Activated CD4-positive, alpha-beta T cell treated with anti-CD3 and anti-CD28 coated beads, Interleukin-2, amount 50 U/mL, for 1 hour (primary cell): ENCODE data around the gene TMEM151A.
A peak's percentile ranks its signal among the peaks of the same experiment; 100 is the strongest.
"Not testable (repeated sequence)": the region's sequence is repeated elsewhere in the genome, so short reads cannot be mapped to it uniquely, and the experiment has no call there.

Source experiments
- DNase-seq: peaks from one replicate; pipeline ENCODE4 v3.0.0-alpha.2; 2020

Gene TMEM151A

DNA sequence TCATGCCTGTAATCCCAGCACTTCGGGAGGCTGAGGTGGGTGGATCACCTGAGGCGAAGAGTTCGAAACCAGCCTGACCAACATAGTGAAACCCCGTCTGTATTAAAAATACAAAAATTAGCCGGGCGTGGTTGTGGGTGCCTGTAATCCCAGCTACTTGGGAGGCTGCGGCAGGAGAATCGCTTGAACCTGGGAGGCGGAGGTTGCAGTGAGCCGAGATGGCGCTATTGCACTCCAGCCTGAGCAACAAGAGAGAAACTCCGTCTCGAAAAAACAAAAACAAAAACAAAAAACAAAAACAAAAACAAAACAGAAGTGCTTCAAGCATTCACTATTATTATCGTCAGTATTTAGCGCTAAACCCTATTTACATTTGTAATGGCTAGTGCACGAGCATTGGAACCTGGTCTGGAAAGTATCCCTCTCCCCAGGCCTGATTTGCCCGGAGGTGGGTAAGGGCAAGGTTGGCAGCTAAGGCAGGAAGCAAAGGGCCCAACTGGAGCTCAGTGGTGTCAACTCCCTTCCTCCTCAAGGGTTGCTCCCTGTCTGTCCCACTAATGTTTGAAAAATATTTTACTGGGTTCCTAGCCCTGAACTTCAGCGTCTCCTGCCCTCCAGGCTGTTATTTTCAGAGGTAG is 19.2 kb downstream of the TMEM151A start:
- DNase-seq = not testable (repeated sequence)

DNA sequence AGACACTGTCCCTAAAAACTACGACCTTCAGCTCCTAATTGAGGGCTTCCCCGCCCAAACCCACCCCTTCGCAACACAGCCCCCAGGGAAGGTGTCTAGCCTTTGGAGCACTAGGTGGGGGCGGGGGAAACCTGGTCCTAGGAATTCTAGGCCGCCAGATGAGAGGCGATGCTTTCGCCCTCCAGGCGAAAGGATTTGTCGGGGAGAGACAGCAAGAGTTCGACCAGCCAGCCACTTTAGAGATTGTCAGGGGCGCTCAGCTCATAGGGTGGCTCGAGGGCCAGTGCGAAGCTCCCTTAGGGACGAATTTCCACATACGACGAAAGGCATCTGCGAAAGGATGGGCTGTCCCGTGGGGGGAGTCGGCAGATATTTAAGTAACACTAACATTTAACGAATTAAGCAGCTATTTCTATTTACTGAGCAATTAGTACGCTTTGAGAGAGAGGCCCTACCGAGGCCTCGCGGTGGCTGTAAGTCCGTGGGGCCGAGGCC is 19.8 kb downstream of the TMEM151A start:
- no peak for DNase-seq

GRCh38 chr11:66311965-66312548 is 20.4 kb downstream of the TMEM151A start:
- DNase-seq = peak; percentile 93

GRCh38 chr11:66312549-66313320 is 21.0 kb downstream of the TMEM151A start:
- peak; percentile 100 for DNase-seq

DNA sequence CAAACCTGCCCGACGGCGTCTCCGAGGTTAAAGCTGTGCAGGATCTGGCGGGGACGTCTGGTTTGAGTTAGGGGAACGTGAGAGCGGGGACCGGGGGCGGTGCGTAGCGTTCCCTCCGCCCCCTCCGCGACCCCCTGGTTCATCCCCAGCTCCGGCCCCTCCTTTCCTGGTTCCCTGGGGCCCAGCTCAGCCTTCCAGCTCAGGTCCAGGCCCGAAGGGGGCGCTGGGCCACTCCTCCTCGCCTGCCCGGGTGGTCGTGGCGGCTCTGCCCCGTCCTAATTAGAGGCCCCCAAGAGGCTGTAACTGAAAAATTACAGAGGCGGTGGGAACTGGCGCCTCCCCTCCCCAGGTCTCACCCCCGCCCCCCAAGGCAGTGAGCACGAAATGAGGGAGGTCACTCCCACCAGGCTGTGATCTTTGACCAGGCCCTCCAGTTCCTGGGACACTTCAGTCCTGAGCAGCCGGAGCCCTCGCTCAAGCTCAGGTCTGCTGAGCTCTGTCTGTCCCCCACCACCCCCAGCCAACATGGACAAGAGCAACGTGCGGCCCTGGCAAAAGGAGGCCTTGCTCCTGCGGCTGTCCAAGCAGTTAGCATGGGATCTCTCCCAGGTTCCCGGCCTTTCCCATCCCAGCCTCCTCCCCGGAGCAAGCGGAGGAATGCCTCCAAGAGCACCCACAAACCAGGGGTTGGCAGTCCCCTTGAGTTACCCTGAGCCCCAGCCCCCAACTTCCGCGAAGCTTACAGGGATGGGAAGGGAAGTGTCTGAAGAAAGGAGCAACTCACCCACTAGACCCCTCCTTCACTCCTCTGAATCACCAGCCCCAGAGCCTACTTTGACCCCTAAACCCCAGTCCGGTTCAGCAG is 21.9 kb downstream of the TMEM151A start:
- DNase-seq = no peak

- no peak for DNase-seq
These were observed 22.4 kb downstream of the TMEM151A start for GRCh38 chr11:66314186-66314501.

- DNase-seq = no peak
These were observed 23.1 kb downstream of the TMEM151A start for GRCh38 chr11:66314561-66315497.

DNA sequence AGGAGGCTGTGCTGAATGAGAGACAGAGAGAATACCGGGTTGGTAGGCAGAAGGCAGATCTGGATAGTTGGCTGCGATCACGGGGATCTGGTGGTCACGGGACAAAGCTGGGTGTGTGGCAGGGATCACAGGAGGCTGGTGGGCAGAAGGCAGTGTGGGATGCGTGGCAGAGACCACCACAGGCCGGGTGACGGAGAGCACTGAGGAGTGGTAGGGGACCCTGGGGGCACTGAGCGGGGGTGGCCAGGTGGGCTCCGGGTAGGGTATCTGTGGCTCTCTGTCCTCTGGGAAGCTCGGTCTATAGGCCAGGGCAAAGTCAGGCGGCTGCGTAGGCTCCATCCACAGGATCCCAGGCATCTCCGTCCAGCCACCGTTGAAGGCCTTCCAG is 23.8 kb downstream of the TMEM151A start:
- no peak for DNase-seq

- DNase-seq = no peak
These were observed 24.5 kb downstream of the TMEM151A start for GRCh38 chr11:66315921-66316811.

DNA sequence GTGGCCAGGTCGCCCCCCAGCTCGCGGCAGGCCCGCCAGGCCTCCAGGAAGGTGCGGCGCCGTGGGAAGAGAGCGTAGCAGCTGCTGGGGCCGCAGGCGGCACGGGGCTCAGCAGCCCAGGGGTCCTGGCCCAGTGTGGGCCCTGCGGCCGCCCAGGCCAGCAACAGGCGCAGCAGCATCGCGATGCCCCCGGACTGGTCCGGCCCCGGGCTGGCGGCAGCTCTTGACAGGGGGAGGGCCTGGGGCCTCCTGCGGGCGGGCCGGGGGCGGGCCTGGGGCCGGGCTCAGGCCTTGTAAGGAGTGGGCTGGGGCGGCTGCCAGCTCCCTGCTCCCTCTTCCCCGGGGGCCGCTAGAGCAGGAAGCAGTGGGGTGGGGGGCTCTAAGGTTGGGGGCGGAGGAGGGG is 25.2 kb downstream of the TMEM151A start, which contains the start of gene CD248:
CD248 (minus strand) TSS at position 196 of the 403 bp plus-strand sequence; CDS start at position 179, 17 bp downstream.
- DNase-seq = no peak

DNA sequence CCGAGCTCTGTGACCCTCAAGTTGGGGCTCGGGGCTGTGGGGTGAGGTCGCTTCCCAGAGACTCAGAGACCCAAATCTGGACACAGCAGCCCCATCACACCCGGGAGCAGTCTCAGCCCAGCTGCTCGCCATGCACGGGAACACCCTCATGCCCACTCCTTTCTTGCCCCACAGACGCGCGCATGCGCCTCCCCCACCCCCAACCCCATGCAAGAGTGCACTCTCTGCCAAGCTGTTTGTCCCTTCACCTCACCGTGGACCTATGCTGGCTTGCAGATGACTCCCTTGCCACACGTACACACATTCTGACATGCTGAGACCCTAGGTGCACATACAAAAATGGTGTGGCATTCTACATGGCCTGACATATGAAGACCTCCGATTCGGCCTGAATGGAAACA is 25.6 kb downstream of the TMEM151A start:
- no peak for DNase-seq

DNA sequence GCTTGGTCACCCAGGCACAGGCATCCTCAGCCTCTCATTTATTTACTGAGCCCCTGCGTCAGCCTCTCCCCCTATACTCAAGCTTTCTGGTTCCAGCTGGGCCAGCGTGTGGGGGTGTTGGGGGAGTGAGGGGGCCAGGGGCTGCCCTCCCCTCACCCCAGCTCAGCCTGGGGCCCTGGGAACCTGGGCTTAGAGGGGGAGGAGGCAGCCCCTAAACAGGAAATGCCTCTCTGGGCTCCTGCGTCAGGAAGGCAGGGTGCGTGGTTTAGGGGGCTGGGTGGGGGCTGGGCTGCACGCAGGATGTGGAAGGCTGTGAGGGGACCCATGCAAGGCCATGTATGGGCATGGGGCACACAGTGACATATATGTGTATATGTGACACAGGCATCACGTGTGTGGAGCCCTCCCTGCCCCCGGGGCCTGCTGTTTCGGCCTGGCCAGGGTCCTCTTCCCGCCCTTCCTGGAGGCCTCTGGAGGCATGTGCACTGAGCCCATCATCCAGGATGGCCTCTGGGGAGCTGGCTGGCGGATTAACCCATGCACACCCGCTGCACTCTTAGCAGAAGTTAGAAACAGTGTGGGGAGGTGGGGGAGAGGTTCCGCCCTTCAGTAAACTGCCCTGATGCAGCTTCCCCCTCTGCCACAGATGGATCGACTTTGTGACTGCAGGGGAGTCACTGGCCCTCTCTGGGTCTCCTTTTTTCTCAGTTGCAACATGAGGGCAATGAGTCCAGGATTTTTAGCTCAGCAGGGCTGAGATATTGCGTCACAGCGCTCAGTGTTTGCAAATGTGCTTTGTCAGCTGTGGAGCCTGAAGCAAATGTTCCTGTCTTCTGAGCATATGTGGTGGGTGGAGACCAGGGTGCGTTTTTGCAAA is 26.3 kb downstream of the TMEM151A start:
- peak; percentile 40 for DNase-seq

GRCh38 chr11:66318600-66318970 is 26.9 kb downstream of the TMEM151A start:
- no peak for DNase-seq

- DNase-seq = not testable (repeated sequence)
These were observed 28.6 kb downstream of the TMEM151A start for GRCh38 chr11:66320289-66320688.

DNA sequence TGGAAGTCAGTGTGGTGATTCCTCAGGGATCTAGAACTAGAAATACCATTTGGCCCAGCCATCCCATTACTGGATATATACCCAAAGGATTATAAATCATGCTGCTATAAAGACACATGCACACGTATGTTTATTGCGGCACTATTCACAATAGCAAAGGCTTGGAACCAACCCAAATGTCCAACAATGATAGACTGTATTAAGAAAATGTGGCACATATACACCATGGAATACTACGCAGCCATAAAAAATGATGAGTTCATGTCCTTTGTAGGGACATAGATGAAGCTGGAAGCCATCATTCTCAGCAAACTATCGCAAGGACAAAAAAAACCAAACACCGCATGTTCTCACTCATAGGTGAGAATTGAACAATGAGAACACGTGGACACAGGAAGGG is 29.1 kb downstream of the TMEM151A start:
- DNase-seq = not testable (repeated sequence)

- no peak for DNase-seq
These were observed 29.9 kb downstream of the TMEM151A start for GRCh38 chr11:66321606-66322005.

DNA sequence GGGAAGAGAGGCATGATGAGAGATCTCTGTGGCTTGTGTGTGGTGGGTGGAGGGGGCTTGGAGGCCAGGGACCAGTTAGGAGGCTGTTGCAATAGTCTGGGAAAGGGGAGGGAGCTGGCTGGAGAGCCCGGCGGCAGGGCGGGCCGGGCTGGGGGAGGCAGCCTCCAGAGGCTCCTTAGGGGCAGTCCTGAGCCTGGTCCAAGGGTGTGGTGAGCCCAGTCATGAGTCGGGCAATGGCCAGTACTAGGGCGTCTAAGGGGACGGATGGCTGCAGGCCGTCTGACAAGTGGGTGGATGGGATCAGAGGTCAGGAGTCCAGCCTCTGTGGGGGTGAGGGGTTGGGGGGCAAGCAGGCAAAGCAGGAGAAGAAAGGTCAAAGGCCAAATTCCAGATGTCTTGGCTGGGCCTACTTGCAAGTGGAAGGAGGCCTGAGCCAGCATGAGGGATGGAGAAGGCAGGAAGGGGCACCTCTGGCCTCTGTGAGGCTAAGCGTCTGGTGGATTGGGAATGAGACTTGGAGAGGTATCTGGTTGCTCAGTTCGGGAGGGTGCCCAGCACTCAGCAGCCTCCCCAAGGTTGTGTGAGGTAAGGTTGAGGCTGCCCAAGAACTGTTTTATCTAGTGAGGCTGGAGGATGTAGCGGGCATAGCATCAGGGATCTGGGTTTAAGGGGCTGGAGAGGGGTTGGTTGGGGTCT is 31.2 kb downstream of the TMEM151A start:
- no peak for DNase-seq

DNA sequence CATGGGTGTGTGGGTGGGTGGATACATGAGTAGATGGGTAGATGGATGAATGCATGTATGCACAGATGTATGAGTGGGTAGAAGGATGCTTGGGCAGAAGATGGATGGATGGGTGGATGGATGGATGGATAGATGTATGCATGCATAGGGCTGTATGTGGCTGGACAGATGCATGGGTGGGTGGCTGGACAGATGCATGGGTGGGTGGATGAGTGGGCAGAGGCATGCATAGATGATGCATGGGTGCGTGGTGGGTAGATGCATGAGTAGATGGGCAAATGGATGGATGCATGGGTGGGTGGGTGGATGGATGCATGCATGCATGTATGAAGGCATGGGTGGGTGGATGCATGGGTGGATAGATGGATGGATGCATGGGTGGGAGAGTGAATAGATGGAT is 32.0 kb downstream of the TMEM151A start:
- DNase-seq = no peak

DNA sequence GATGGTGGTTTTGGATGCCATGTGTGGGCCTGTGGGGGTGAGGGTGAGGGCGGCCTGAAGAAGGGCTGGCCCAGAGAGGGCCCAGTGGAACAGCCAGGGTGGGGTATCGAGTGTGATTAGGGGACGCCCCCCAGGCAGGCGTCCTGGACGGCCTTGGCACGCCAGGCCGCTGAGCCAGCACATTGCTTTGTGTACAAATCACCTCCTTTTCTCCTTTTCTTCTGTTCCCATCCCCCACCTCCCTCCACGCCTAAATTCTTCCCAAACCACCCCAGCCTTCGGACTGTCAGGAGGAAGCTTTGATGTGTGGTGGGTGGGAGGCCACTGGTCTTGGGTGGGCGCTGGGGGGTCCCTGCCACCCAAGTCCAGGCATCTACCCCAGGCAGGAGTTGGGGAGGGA is 33.0 kb downstream of the TMEM151A start:
- DNase-seq = no peak
